ENCODE results near the gene PPP1R27. TPM values are rescaled to one million over a fixed set of nuclear protein-coding genes. Genes with fewer than 3 reads are reported as not detected.

Gene PPP1R27
- polyA plus RNA-seq, 1 donor from 2014 or later: not detected

DNA sequence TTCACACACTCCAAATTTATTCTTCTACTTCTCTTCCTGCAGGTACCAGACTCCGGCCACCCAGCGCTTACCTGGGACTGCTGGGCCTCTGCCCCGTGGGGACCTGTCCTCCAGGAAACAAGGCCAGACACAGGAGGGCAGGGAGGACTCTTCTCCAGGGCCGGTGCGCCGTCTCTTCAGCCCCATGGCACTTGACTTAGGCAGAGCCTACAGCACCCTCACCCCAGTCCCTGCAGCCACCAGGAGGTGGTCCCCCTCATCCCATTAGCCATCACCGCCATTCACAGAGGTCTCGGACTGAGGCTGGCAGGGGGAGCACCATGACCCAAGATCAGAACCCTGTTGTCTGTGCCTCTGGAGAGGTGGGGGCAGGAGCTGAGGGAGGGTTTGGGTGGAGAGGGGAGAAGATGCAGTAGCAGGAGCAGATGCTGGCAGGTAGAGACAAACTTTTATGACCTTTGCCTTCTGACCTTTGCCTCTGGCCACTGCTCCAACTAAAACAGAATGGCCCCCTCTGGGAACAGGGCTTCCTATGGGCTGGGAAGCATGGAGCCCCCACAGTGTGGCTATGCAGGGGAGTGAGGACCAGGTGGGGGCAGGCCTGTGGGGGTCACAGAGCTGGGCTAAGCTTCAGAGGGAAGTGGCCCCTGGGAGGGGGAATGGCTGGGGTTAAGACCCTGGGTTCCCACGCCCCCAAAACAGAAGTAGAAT, 32.6 kb downstream of the PPP1R27 start:
- H3K4me1 Mint-ChIP-seq: no peaks in the 10 kb centered on the region
- no peak overlapping the region for H3K27ac Mint-ChIP-seq
- H3K27me3 Mint-ChIP-seq: peaks cover 24% of the 10 kb centered on the region
- H3K4me3 Mint-ChIP-seq: no peak overlapping the region
- H3K9me3 Mint-ChIP-seq: peaks cover 0 to 3% (median 0%) of the 10 kb centered on the region in 3 donors
- no peaks in the 10 kb centered on the region for H3K36me3 Mint-ChIP-seq

DNA sequence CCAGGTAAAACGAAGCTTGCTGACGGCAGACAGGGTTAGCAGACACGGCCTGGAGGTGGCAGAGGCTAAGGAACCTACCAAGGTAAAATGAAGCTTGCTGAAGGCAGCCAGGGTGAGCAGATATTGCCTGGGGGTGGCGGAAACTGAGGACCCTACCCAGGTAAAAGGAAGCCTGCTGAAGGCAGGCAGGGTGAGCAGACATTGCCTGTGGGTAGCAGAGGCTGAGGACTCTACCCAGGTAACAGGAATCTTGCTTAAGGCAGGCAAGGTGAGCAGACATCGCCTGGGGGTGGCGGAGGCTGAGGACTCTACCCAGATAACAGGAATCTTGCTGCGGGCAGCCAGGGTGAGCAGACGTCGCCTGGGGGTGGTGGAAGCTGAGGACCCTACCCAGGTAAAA, 33.5 kb downstream of the PPP1R27 start:
- Mint-ChIP-seq H3K9me3 (peaks cover 0 to 3% (median 0%) of the 10 kb centered on the region in 3 donors), H3K36me3 (no peaks in the 10 kb centered on the region), H3K27ac (no peak overlapping the region), H3K4me1 (no peaks in the 10 kb centered on the region), H3K27me3 (peaks cover 24% of the 10 kb centered on the region), H3K4me3 (no peak overlapping the region)

DNA sequence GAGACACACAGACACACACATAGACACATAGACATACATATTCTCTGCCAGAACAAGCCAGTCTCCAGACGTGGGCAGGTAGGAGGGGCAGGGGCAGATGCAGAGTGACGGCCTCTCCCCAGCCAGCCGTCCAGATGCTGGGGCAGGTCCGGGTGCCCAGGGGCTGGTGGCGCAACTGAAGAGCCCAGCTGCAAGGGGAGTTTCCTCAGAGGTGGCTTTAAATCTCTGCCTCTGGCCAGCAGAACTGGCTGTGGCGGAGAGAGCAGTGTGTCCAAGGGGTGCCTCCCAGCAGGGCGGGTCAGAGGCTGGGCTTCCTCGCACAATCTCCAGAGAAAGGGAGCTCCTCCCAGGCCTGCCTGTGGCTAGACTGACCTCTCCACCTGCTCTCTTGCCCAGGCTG, 40.3 kb downstream of the PPP1R27 start:
- no peaks in the 10 kb centered on the region for H3K36me3 Mint-ChIP-seq
- H3K4me3 Mint-ChIP-seq: no peak overlapping the region
- no peaks in the 10 kb centered on the region for H3K9me3 Mint-ChIP-seq
- H3K27me3 Mint-ChIP-seq: peaks cover 6% of the 10 kb centered on the region
- H3K4me1 Mint-ChIP-seq: no peaks in the 10 kb centered on the region
- H3K27ac Mint-ChIP-seq: no peak overlapping the region

DNA sequence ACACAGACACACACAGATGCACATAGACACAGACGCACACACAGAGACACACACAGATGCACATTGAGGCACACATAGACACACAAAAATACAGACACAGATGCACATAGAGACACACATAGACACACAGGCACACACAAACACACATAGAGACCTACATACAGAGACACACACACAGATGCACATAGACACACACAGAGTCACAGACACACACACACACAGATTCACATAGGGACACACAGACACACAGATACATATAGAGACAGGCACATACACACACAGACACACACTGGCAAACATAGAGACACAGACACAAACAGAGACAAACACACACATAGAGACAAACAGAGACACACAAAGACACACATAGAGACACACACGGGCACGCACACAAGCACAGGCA, 40.8 kb downstream of the PPP1R27 start:
- Mint-ChIP-seq H3K36me3 (no peaks in the 10 kb centered on the region), H3K27ac (no peak overlapping the region), H3K4me3 (no peak overlapping the region), H3K4me1 (no peaks in the 10 kb centered on the region), H3K27me3 (peaks cover 5% of the 10 kb centered on the region), H3K9me3 (no peaks in the 10 kb centered on the region)

DNA sequence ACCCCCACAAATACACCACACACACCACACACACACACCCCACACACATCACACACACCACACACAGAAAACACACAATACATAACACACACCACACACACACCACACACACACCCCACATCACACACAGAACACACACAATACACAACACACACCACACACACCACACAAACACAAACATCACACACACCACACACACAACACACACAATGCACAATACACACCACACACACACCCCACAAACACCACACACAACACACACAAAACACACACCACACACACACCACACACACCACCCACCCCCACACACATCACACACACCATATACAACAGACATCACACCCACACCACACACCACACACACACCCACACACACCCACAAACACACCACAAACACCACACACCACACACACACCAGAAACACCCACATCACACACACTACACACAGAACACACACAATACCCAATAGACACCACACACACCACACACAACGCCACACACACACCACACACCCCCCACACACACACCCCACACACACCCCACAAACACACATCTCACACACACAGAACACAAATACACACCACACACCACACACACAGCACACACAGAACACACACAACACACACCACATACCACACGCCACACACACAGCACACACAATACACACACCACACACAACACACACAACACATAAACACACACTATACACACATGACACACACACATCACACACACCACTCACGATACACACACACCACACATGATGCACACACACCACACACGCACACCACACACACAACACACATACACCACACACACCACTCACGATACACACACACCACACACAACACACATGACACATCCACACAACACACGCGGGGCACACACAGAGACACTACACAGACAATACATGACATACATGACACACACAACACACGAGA, 41.9 kb downstream of the PPP1R27 start:
- Mint-ChIP-seq H3K36me3 (no peaks in the 10 kb centered on the region), H3K27me3 (peaks cover 4% of the 10 kb centered on the region), H3K4me1 (no peaks in the 10 kb centered on the region), H3K27ac (no peak overlapping the region), H3K9me3 (no peaks in the 10 kb centered on the region), H3K4me3 (no peak overlapping the region)

Other genes starting within 250 kb of the PPP1R27 start
- gene NPLOC4, start 197.9 kb downstream of the PPP1R27 start, polyA plus RNA-seq: 53.5 TPM
- gene TSPAN10, start 197.9 kb downstream of the PPP1R27 start, polyA plus RNA-seq: 0.36 TPM
- gene PDE6G, start 178.5 kb downstream of the PPP1R27 start, polyA plus RNA-seq: 1.5 TPM
- 77.7 TPM for gene OXLD1, start 168.4 kb downstream of the PPP1R27 start, polyA plus RNA-seq
- 27.9 TPM for gene CCDC137, start 168.3 kb downstream of the PPP1R27 start, polyA plus RNA-seq
- gene ARL16, start 151.3 kb downstream of the PPP1R27 start, polyA plus RNA-seq: 33.2 TPM
- gene HGS, start 151.0 kb downstream of the PPP1R27 start, polyA plus RNA-seq: 37.6 TPM
- gene MRPL12, start 131.7 kb downstream of the PPP1R27 start, polyA plus RNA-seq: 63.7 TPM
- gene SLC25A10, start 122.8 kb downstream of the PPP1R27 start, polyA plus RNA-seq: 2.4 TPM
- not detected for gene GCGR, start 30.9 kb downstream of the PPP1R27 start, polyA plus RNA-seq
- 66.4 TPM for gene MCRIP1, start 1.8 kb downstream of the PPP1R27 start, polyA plus RNA-seq
- gene P4HB, start 25.5 kb upstream of the PPP1R27 start, polyA plus RNA-seq: 177 TPM
- gene ARHGDIA, start 36.3 kb upstream of the PPP1R27 start, polyA plus RNA-seq: 163 TPM
- gene ALYREF, start 56.5 kb upstream of the PPP1R27 start, polyA plus RNA-seq: 22.5 TPM
- 266 TPM for gene ANAPC11, start 56.7 kb upstream of the PPP1R27 start, polyA plus RNA-seq
- gene NPB, start 67.2 kb upstream of the PPP1R27 start, polyA plus RNA-seq: not detected
- 20.0 TPM for gene PCYT2, start 76.3 kb upstream of the PPP1R27 start, polyA plus RNA-seq
- gene SIRT7, start 83.1 kb upstream of the PPP1R27 start, polyA plus RNA-seq: 31.6 TPM
- 1.6 TPM for gene MAFG, start 92.7 kb upstream of the PPP1R27 start, polyA plus RNA-seq
- 3.6 TPM for gene PYCR1, start 102.2 kb upstream of the PPP1R27 start, polyA plus RNA-seq
- not detected for gene MYADML2, start 112.2 kb upstream of the PPP1R27 start, polyA plus RNA-seq
- not detected for gene NOTUM, start 126.1 kb upstream of the PPP1R27 start, polyA plus RNA-seq
- gene ASPSCR1, start 142.6 kb upstream of the PPP1R27 start, polyA plus RNA-seq: 30.8 TPM
- gene CENPX, start 187.8 kb upstream of the PPP1R27 start, polyA plus RNA-seq: 47.7 TPM
- gene LRRC45, start 188.3 kb upstream of the PPP1R27 start, polyA plus RNA-seq: 5.3 TPM
- not detected for gene RAC3, start 196.6 kb upstream of the PPP1R27 start, polyA plus RNA-seq
- gene DCXR, start 202.6 kb upstream of the PPP1R27 start, polyA plus RNA-seq: 88.3 TPM
- 4.1 TPM for gene RFNG, start 216.8 kb upstream of the PPP1R27 start, polyA plus RNA-seq
- 122 TPM for gene GPS1, start 216.8 kb upstream of the PPP1R27 start, polyA plus RNA-seq
- gene DUS1L, start 230.8 kb upstream of the PPP1R27 start, polyA plus RNA-seq: 55.7 TPM